ENCODE measurements around the gene GRHL1. TPM values are rescaled to one million over a fixed set of nuclear protein-coding genes. Genes with fewer than 3 reads are reported as not detected.

GRHL1 gene
- total RNA-seq, 3 donors from 2014 or later = 1.1 to 1.3 (median 1.1) TPM

DNA sequence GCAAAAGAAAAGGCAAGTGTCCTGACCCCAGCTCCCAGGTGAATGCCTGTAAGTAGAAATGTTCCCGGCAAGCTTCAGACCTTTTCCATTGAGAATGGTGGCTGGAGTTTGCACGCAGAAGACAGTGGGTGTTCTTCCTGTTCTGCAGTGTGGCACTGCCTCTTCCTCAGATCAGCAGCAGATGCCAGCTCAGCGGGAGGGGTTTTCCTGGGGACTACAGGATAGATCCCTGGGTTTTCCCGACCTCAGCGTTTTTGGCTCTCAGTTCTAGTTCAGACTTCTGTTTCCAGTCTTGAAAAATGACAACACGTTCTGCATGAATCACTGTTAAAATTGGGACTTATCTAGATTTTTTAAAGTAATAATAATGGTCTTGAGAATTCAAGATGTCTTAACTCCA lies 39.2 kb downstream of the GRHL1 start:
- no peaks in the 10 kb centered on the region for H3K9me3 Mint-ChIP-seq

DNA sequence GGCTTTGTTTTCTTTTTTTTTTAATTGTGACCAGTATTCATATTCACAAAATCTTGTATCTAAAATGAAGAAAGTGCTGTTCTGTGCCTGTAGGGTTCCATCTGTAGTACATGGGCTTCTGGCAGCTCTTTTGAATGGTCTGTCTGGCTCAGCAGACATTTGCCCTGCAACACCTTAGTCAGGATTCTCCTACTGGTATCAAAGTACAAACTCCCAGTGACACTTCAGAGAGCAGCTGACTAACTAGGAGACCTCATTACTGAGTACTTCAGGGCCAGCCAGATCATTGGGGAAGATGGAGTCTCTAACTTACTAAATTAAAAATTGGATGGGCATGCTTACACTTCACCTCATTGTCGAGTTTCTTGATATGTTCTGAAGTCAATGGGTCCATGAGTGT lies 39.7 kb downstream of the GRHL1 start:
- no peaks in the 10 kb centered on the region for H3K9me3 Mint-ChIP-seq
- no peaks in the 10 kb centered on the region for H3K27me3 Mint-ChIP-seq (ENCODE audit: low read depth)
- no peaks in the 10 kb centered on the region for H3K36me3 Mint-ChIP-seq (ENCODE audit: insufficient read depth)
- no peak for ATAC-seq
- no peak overlapping the region for H3K4me3 Mint-ChIP-seq
- peaks cover 7% of the 10 kb centered on the region for H3K4me1 Mint-ChIP-seq (ENCODE audit: low read depth)
- no peak for DNase-seq

More for the DNA sequence above, 39.2 kb downstream of the GRHL1 start:
- ATAC-seq = no peak
- H3K36me3 Mint-ChIP-seq (ENCODE audit: insufficient read depth) = no peaks in the 10 kb centered on the region
- no peak overlapping the region for H3K4me3 Mint-ChIP-seq
- H3K4me1 Mint-ChIP-seq (ENCODE audit: low read depth) = peaks cover 7% of the 10 kb centered on the region
- H3K27me3 Mint-ChIP-seq (ENCODE audit: low read depth) = no peaks in the 10 kb centered on the region
- no peak for DNase-seq

DNA sequence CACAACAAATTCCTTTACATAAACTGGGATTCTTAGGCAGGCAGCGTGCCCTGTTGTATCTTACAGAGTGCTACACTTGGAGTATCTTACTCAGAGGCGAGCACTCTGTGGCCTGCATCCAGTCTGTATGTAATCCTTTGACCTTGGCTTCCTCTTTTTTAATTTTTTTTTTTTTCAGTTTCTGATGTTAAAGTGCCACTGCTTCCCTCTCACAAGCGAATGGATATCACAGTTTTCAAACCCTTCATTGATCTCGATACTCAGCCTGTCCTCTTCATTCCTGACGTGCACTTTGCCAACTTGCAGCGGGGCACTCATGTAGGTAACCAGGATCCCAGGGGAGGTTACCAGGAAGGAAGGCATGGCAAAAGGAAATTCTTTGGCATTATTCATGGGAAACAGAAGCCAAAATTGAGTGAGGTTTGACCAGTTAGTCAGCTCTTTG lies 40.4 kb downstream of the GRHL1 start:
- H3K4me3 Mint-ChIP-seq = no peak overlapping the region
- DNase-seq = no peak
- ATAC-seq = no peak
- H3K9me3 Mint-ChIP-seq = no peaks in the 10 kb centered on the region
- H3K27me3 Mint-ChIP-seq (ENCODE audit: low read depth) = no peaks in the 10 kb centered on the region
- peaks cover 7% of the 10 kb centered on the region for H3K4me1 Mint-ChIP-seq (ENCODE audit: low read depth)
- H3K36me3 Mint-ChIP-seq (ENCODE audit: insufficient read depth) = no peaks in the 10 kb centered on the region

DNA sequence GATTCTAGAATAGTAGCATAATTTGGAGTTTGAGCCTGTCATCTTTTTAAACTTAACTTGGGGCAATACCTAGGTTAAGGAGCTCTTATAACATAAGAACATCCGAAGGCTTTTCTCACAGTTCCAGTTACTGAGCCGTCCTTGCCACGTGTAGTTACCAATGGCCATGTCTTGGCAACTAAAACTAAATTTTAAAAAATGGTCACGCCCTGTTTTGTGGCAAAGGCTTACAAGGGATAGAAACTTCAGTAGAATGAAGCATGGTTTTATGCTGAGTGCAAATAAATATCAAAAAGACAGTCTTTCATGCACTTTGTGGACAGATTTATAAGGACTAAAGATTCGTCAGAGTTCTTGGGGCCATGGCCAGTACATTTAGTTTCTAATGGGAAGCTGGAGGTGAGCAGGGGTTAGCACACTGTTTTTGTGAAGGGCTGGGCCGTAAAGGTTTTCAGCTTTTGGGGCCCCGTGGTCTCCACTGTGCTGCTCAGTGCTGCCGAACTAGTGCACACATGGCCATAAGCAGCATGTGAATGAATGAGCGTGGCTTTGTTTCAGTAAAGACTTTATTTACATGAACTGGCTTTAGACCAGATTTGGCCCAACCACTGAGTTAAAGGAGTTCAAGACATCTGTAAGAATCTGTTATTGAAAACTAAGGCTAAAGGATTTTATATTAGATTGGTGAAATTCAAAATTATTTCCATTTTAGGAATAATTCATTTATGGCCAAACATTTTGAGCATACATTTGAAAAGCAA lies 41.1 kb downstream of the GRHL1 start:
- ATAC-seq = no peak
- Mint-ChIP-seq H3K4me3 (no peak overlapping the region), H3K4me1 (ENCODE audit: low read depth) (peaks cover 7% of the 10 kb centered on the region), H3K36me3 (ENCODE audit: insufficient read depth) (no peaks in the 10 kb centered on the region), H3K27me3 (ENCODE audit: low read depth) (no peaks in the 10 kb centered on the region), H3K9me3 (no peaks in the 10 kb centered on the region)
- DNase-seq = no peak

DNA sequence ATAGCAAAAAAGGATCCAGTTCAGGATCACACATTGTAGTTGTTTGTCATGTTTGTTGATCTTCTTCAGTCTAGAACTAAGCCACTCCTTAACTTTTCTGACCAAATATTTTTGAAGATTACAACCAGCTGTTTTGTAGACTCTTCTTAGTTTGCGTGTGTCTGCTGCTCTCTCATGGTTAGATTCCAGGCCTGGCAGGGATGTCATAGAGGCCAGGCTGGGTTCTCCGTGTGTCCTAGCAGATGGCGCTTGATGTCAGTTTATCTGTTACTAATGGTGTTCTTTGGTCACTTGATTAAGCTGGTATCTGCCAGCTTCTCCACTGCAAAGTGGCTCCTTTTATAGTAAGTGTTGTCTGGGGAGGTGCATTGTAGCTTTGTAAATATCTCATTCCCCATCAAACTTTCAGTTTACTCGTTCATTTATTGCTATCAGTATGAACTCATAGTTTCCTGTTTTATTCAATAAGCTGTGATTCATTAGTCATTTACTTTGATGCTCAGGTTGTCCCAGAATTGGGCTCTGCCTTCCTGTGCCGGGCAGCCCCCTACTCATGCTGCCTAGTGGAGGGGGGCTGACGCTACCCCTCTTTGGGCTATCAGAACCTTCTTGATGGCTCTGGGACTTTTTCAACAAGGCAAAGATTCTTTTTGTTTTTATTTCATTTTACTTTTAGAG lies 42.1 kb downstream of the GRHL1 start:
- H3K9me3 Mint-ChIP-seq = no peaks in the 10 kb centered on the region
- peaks cover 7% of the 10 kb centered on the region for H3K4me1 Mint-ChIP-seq (ENCODE audit: low read depth)
- no peak overlapping the region for H3K4me3 Mint-ChIP-seq
- ATAC-seq = peak; percentile 61 to 66
- DNase-seq = no peak
- H3K27me3 Mint-ChIP-seq (ENCODE audit: low read depth) = no peaks in the 10 kb centered on the region
- no peaks in the 10 kb centered on the region for H3K36me3 Mint-ChIP-seq (ENCODE audit: insufficient read depth)

DNA sequence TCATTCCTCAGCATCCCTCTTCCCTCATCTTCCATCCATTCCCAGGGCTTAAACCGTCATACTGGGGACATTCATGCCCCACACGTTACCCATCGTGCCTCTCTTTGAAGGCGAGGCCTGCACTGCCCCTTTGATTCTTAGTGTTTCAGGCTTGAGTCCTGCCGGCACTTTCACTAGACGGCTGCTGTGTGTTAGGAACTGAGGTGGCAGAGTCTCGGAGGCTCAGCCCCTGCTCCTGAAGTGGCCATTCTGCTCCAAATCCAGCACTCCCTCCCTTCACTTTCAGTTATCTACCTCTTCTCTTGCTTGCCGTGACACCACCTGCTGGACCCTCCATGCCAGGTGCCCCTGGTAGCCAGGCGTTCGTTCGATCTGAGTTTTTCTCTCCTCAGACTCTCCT lies 43.0 kb downstream of the GRHL1 start:
- no peaks in the 10 kb centered on the region for H3K9me3 Mint-ChIP-seq
- DNase-seq = no peak
- H3K4me3 Mint-ChIP-seq = no peak overlapping the region
- H3K36me3 Mint-ChIP-seq (ENCODE audit: insufficient read depth) = no peaks in the 10 kb centered on the region
- ATAC-seq = no peak
- no peaks in the 10 kb centered on the region for H3K27me3 Mint-ChIP-seq (ENCODE audit: low read depth)
- H3K4me1 Mint-ChIP-seq (ENCODE audit: low read depth) = peaks cover 7% of the 10 kb centered on the region

DNA sequence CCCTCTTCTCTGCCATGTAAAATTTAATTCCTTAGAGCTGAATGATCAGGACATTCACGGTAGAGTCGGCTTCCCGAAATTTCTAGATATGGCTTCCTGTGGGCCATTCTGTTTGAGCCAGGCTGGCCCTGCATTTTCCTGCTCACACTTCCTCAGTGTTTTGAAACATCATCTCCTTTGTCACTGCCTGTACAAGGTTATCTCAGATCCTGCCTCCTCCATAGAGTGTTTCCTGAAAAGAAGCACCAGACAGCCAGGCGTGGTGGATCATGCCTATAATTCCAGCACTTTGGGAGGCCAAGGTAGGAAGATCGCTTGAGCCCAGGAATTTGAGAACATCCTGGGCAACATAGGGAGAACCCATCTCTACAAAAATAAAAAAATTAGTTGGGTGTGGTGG lies 43.6 kb downstream of the GRHL1 start:
- no peak for ATAC-seq
- no peaks in the 10 kb centered on the region for H3K27me3 Mint-ChIP-seq (ENCODE audit: low read depth)
- peaks cover 7% of the 10 kb centered on the region for H3K4me1 Mint-ChIP-seq (ENCODE audit: low read depth)
- DNase-seq = no peak
- no peaks in the 10 kb centered on the region for H3K9me3 Mint-ChIP-seq
- H3K36me3 Mint-ChIP-seq (ENCODE audit: insufficient read depth) = no peaks in the 10 kb centered on the region
- no peak overlapping the region for H3K4me3 Mint-ChIP-seq

DNA sequence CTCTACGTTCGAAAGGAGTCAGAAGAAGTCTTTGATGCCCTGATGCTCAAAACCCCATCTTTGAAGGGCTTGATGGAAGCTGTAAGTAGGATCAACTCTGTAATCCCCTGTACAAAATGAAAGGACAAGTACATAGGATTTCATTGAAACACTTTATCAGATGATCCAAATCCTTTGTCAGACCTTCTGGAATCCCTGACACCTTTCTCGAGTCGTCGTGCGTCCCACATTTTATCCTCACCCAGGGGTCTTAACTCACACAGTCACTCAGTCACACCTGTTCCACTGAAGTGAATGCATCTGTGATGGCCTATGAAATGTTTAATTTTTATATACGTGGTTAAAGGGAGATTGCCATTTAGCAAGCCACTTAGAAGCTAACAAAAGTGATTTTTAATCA lies 44.8 kb downstream of the GRHL1 start:
- DNase-seq = no peak
- H3K4me3 Mint-ChIP-seq = no peak overlapping the region

DNA sequence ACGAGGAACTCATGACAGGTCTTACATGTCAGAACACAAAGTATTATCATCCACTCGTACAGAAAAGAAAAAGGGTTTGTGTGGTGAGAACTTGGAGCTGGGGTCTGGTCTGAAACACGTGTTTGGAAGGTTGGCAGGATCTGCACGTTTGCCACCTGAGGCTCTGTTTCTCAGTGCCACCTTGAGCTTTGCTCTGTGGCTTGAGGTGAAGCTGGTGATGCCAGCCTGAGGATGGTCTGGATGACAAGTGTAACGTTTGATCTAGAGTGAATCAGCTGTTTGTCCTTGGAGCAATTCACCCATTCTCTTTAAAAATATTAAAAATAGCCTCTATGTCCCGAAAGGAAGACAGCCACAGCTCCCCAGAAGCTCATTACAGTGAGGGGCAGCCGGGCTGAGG lies 46.4 kb downstream of the GRHL1 start:
- DNase-seq (no peak), ATAC-seq (no peak)
- no peaks in the 10 kb centered on the region for H3K27me3 Mint-ChIP-seq (ENCODE audit: low read depth)
- H3K4me3 Mint-ChIP-seq = no peak overlapping the region
- peaks cover 7% of the 10 kb centered on the region for H3K4me1 Mint-ChIP-seq (ENCODE audit: low read depth)
- H3K9me3 Mint-ChIP-seq = no peaks in the 10 kb centered on the region
- no peaks in the 10 kb centered on the region for H3K36me3 Mint-ChIP-seq (ENCODE audit: insufficient read depth)

More for the DNA sequence above, 44.8 kb downstream of the GRHL1 start:
- no peak for ATAC-seq
- Mint-ChIP-seq H3K27me3 (ENCODE audit: low read depth) (no peaks in the 10 kb centered on the region), H3K9me3 (no peaks in the 10 kb centered on the region), H3K36me3 (ENCODE audit: insufficient read depth) (no peaks in the 10 kb centered on the region), H3K4me1 (ENCODE audit: low read depth) (peaks cover 7% of the 10 kb centered on the region)

DNA sequence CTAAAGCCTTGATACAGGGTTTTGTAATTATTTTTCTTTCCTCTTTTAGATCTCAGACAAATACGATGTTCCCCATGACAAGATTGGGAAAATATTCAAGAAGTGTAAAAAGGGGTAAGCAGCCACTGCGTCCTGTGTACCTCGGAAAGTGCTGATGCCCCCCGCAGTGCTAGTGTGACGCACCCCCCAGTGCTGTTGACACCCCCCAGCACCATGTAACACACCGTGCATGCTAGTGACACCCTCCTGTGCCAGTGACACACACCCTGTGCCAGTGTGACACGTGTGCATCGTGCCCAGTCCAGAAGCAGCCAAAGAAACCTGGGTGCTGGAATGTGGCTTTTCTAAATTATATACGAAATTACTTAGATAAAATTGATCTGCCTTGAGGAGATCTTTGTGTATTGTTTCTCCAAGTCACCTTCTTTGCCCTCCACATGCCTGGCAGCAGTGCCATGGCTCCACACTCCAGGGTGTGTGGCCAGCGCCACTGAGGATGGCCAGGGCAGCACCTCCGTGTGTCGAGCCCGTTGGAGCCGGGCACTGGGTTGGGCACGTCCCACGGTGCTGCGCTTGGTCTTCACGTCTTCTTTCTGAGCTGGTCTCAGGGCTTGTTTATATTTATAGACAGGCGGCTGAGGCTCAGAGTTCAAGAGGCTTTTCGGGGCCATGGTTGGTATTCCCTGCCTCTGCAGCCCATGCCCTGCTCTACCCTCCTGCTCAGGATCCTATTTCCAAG lies 47.6 kb downstream of the GRHL1 start:
- no peak for ATAC-seq
- no peaks in the 10 kb centered on the region for H3K27me3 Mint-ChIP-seq (ENCODE audit: low read depth)
- H3K4me1 Mint-ChIP-seq (ENCODE audit: low read depth) = no peaks in the 10 kb centered on the region
- no peak overlapping the region for H3K4me3 Mint-ChIP-seq
- H3K9me3 Mint-ChIP-seq = no peaks in the 10 kb centered on the region
- no peaks in the 10 kb centered on the region for H3K36me3 Mint-ChIP-seq (ENCODE audit: insufficient read depth)
- DNase-seq = no peak

DNA sequence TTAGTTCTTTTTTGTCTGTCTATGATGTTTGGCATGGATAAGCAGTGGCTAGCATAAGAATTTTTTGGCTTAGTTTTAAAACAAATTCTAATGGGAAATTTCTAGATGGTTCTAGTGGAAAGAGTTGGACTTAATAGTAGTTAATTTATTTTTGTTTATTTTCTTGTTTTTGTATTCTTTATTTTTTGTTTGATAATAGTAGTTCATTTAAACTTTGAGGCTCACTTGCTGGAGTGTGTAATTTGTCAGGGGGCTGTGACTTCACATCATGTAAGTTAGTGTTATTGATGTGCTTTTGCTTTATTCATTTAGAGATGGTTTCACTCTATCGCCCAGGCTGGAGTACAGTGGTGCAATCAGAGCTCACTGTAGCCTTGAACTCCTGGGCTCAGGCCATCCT lies 48.2 kb downstream of the GRHL1 start:
- H3K27me3 Mint-ChIP-seq (ENCODE audit: low read depth) = no peaks in the 10 kb centered on the region
- no peak overlapping the region for H3K4me3 Mint-ChIP-seq
- no peaks in the 10 kb centered on the region for H3K4me1 Mint-ChIP-seq (ENCODE audit: low read depth)
- H3K36me3 Mint-ChIP-seq (ENCODE audit: insufficient read depth) = no peaks in the 10 kb centered on the region
- DNase-seq = no peak
- H3K9me3 Mint-ChIP-seq = no peaks in the 10 kb centered on the region
- no peak for ATAC-seq

DNA sequence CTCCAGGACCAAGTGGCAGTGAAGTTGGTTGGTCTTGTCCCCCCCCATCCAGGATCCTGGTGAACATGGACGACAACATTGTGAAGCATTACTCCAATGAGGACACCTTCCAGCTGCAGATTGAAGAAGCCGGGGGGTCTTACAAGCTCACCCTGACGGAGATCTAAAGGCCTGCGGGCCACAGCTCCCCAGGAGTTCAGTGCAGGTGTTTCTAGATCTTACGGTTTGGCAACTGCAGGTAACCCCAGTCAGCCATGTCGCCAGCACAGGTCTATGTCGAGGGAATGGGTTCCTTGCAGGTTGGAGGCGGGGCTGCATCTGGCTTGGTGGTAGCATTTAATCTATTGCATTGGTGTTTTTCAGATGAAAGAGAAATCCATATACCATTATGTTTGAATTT lies 49.0 kb downstream of the GRHL1 start:
- ATAC-seq (no peak), DNase-seq (no peak)
- Mint-ChIP-seq H3K4me1 (ENCODE audit: low read depth) (no peaks in the 10 kb centered on the region), H3K9me3 (no peaks in the 10 kb centered on the region), H3K36me3 (ENCODE audit: insufficient read depth) (no peaks in the 10 kb centered on the region), H3K4me3 (no peak overlapping the region), H3K27me3 (ENCODE audit: low read depth) (peaks cover 4% of the 10 kb centered on the region)

DNA sequence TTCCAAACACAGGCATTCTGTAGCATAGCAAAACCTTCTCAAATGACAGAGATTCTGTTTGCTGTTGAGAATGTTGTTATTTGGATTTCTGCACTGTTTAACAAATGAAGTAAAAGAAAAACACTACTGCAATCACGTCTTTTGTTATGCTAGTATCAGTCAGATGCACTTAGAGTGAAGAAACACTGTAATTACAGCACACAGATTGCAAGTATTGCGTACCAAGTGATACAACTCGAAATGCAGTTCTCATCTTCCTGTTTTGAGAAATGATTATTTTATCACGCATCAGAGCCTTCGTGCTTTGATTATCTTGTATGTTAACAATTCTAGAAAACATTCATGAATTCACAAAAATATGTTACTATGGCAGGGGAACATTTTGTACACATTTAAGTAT lies 50.1 kb downstream of the GRHL1 start:
- Mint-ChIP-seq H3K9me3 (no peaks in the 10 kb centered on the region), H3K27me3 (ENCODE audit: low read depth) (peaks cover 12% of the 10 kb centered on the region), H3K4me3 (no peak overlapping the region), H3K36me3 (ENCODE audit: insufficient read depth) (no peaks in the 10 kb centered on the region), H3K4me1 (ENCODE audit: low read depth) (no peaks in the 10 kb centered on the region)
- DNase-seq (no peak), ATAC-seq (no peak)

DNA sequence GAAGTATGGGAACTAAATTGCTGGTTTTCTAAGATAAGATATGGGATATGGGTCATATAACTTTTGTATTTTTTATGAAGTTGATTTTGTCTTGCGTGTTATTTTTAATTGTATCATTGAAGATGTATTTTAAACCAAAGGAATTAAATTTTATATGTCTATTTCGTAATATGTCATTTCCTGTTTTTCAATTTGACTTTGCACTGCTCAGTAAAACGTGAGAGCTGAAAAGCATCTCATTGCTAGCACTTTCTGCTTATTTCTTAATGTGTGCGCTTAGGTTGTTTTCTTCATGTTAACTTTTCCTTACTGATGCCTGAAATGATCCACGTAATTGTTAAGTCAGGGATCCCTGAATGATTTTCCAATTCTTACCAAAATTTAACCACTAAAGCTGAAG lies 50.6 kb downstream of the GRHL1 start:
- no peaks in the 10 kb centered on the region for H3K36me3 Mint-ChIP-seq (ENCODE audit: insufficient read depth)
- H3K4me3 Mint-ChIP-seq = no peak overlapping the region
- H3K27me3 Mint-ChIP-seq (ENCODE audit: low read depth) = peaks cover 17% of the 10 kb centered on the region
- H3K9me3 Mint-ChIP-seq = no peaks in the 10 kb centered on the region
- ATAC-seq = no peak
- DNase-seq = no peak
- no peaks in the 10 kb centered on the region for H3K4me1 Mint-ChIP-seq (ENCODE audit: low read depth)

DNA sequence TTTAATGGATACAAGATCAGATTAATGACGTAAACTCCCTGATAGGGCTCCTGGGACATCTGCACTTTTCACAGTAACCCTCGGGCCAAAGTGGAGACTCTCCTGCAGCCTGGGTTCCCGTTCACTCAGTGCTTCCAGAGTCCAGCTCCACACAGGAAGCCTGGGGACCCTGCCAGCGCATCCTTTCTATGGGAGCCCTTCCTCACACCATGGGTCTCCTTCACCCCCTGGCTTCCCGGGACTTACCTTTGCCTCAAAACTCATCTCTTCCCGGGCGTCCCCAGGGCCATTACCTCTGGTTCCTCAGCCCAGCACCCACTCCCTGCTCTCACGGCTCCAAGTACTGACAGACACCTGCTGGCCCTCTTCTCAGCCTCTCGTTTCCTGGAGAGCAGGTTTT lies 51.2 kb downstream of the GRHL1 start:
- Mint-ChIP-seq H3K36me3 (ENCODE audit: insufficient read depth) (no peaks in the 10 kb centered on the region), H3K27me3 (ENCODE audit: low read depth) (peaks cover 20% of the 10 kb centered on the region), H3K4me3 (no peak overlapping the region), H3K4me1 (ENCODE audit: low read depth) (no peaks in the 10 kb centered on the region), H3K9me3 (no peaks in the 10 kb centered on the region)
- no peak for ATAC-seq
- DNase-seq = no peak
